ENCODE data around the gene AFM.
"Not testable (repeated sequence)": the region's sequence is repeated elsewhere in the genome, so short reads cannot be mapped to it uniquely, and the experiment has no call there.

Gene AFM

DNA sequence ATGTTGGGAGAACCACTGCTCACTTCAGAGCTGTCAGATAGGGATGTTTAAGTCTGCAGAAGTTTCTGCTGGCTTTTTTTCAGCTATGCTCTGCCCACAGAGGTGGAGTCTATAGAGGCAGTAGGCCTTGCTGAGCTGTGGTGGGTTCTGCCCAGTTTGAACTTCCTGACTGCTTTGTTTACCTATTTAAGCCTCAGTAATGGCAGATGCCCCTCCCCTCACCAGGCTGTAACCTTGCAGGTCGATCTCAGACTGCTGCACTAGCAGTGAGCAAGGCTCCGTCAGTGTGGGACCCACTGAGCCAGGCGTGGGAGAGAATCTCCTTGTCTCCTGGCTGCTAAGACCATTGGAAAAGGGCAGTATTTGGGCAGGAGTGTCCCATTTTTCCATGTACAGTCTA is 36.8 kb downstream of the AFM start:
- no peak for DNase-seq

DNA sequence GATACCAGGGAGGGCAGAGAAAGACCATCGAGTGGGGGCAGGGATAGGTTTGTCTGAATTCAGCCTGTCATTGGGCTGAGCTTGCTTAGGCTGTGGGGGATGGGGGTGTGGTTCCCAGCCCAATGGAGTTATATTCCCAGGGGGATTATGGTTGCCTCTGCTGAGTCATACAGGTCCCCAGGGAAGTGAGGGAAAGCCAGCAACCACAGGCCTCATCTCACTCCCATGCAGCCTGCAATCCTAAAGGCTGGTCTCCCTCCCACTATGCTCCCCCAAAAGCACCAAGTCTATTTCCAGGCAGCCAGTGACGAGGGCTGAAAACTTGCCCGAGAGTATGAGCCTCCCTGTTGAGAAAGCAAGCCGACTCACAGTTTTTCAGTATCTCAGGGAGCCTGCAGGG is 39.3 kb downstream of the AFM start:
- DNase-seq, result no peak

DNA sequence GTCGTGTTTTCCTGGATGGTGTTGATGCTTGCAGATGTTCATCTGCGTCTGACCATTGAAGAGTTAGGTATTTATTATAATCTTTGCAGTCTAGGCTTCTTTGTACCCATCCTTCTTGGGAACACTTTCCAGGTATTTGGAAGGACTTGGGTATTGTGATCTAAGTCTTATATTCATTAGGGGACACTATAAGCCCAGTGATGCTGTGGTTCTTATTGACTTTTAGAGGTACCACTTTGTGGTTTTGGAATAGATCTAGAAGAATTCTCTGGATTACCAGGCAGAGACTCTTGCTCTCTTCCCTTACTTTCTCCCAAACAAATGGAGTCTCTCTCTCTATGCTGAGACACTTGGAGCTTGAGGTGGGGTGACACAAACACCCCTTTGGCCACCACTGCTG is 41.6 kb downstream of the AFM start:
- no peak for DNase-seq

DNA sequence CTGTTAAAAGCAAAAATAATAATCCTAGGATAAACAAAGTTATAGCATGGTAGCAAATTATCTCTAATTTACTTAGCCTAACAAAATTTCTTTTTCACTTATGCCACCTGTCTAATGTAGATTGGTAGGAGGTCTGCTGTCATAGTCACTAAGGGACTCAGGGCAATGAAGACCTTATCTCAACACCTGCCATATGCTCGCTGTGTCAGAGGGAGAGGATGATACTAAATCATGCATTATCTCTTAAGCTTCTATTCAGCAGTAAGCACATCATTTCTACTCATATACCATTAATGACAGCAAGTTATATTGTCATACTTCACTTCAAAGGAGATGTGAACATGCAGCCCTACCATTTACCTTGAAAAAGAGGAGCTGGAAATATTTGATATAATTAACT is 44.1 kb downstream of the AFM start:
- no peak for DNase-seq

DNA sequence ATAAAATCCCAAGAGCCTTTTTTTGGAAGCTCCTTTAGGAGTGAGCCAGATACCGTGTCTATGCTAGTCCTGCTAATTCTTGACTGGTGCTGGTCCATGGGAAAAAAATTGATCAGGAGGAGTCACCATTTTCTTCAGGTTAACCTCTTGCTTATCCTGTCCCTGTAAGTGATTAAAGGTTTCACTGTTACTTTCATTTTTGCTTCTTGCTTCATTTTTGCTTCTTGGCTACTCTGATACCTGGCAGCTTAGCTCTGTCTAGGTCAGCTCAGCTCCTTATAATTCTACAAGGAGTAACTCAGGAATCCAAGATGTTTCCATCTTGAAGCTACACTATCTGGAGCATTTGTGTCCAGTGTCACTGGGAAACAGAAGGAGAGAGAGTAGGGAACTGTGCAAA is 45.7 kb downstream of the AFM start:
- no peak for DNase-seq

DNA sequence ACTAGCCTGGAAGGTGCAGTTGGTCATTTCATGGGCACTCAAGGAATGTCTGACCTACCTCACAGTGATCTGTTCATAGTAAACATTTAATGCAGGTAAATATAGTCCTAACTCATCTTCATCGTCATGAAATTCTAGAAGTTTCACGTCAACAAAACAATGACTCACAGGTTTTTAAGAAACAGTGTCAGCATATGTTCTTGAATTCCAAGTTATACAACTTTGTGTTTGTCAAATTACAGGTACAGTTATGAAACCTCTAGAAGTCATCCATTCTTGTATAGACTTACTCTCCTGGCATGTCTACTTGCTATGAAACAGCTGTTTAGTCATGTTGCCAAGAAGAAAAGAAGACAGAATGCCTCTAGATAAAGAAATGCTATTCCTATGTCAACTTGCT is 46.6 kb downstream of the AFM start:
- DNase-seq, result no peak

DNA sequence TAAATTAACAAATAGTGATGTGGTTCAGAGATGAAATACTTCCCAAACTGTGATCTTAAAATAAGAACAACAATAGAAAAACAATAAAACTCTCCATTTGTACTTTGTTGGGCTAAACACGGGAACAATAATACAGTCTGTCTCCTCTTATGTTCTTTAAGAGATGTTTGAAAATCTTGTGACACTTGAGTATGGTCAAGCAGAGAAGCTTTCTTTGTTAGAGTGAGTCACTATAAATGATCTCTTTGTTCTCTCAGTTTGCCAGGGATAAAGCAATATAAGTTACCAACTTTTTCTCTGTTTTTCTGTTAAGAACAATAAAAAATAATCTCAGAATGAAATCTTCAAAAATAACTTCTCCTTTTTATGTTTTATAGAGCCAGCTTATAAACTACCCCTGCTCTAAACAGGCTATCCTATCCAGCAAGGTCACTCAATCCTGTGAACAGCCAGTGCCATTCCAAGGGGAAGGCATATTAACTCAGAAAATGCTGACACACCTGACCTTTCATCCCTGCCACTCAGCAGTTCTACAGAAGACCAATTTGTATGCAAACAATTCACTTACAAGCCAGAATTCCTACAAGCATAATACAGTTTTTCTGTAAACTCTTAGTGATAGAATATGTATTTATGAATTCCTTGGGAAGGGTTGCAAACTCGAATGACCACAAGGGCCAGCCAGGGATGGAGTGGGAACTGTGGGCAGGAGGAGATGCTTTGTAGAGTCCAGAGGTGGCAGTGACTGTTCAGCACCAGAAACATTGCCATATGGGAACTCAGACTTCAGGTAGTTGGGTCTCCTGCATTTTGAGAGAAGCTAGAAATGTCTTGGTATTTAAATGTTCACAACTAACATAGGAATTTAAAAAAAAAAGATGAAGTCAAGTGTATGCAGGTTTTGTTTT is 52.2 kb downstream of the AFM start:
- no peak for DNase-seq

DNA sequence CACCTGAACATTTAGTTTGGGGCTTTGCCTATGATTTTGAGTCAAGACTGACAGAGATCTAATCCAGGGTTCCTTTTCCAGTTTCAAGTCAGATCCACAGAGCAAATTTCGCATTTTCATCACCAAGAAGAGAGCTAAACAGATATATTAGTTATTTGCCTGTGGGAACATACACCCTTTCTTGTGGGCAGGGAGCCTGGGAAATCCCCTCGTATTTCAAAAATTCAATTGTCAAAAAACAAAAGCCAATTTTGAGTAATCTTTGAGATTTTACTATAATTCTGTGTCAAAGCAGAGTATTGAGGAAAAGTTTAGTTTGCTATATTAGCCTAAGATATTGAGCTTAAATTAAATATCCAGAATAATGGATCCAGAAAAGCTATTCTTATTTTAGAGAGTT is 56.6 kb downstream of the AFM start:
- DNase-seq, result no peak

DNA sequence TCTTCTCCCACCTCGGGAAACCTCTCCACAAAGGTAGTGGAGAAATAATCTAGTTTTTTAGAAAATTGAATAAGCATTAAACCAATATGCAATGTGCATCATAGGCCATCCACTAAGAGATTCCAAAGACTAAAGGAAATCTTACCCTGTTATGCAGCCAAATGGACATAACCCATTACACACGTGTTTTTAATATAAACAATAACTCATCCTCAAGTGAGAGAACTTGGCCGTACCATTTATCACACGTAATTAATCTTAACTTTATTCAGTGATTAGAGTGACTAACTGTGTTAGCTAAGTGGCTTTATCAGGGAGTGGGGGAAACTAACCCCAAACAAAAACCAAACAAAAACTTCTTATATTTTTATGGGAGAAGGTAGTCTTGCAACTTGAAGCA is 57.8 kb downstream of the AFM start:
- DNase-seq, result no peak

DNA sequence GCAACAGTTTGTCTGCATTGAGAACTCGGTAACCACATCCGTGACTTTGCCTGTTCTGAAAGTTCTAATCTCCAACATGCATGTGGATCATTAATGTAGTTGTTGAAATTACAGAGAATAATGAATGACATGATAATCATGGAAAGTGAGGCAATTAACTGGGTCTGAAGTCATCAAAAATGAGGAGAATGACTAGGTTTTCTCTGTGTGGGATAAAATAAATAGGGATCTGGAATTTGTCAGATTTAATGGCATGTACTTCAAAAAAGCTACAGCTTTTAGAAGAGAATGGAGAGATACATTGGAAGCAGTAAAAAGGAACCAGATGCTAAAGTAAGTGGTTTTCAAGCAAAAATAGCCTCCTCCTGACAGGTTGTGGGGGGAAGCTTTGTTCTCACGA is 59.3 kb downstream of the AFM start:
- DNase-seq, result no peak

DNA sequence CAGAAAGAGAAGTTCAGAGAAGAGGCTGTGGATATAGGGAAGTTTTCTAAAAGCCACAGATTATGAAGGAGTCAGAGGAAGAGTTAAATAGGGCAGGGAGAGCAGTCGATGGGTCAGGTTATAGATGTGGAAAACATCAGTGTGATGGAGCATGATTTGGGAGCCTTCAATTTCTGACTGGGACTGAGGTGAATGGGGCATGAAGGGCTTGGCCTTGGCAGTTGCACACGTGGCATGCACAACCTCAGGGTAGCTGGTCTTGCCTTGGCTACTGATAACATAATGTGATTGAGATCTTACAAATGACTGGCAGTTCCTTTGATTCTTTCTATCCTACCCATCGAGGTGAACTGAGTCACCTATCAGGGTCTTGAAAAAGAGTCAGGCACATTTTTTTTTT is 59.7 kb downstream of the AFM start:
- no peak for DNase-seq

DNA sequence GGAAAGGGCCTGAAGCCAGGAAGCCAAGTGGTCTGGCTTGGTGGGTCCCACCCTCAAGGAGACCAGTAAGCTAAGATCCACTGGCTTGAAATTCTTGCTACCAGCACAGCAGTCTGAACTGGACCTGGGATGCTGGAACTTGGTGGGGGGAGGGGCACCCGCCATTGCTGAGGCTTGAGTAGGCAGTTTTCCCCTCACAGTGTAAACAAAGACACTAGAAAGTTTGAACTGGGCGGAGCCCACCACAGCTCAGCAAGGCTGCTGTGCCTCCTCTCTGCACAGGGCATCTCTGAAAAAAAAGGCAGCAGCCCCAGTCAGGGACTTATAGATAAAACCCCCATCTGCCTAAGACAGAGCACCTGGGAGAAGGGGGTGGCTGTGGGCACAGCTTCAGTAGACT is 63.1 kb downstream of the AFM start:
- DNase-seq, result no peak

DNA sequence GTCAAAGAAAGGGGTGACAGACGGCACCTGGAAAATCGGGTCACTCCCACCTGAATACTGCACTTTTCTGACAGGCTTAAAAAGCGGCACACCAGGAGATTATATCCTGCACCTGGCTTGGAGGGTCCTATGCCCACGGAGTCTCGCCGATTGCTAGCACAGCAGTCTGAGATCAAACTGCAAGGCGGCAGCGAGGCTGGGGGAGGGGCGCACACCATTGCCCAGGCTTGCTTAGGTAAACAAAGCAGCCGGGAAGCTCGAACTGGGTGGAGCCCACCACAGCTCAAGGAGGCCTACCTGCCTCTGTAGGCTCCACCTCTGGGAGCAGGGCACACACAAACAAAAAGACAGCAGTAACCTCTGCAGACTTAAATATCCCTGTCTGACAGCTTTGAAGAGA is 69.3 kb downstream of the AFM start:
- not testable (repeated sequence) for DNase-seq
